Right atrium auricular region (tissue), 2 donors: Measurements from ENCODE around the gene LPCAT2. TPM values are rescaled to one million over a fixed set of nuclear protein-coding genes. Genes with fewer than 3 reads are reported as not detected.

Experiments used
- DNase-seq: peaks from one replicate; pipeline ENCODE4 v3.0.0-alpha.2; 2019; ENCODE audit warnings: low spot score
- H3K27ac ChIP-seq, 2 donors: fragments of 200-600 bp; sonication (generic); 1 replicate in 1 of 2; 2 replicates in 1 of 2; pipeline ENCODE4 v1.5.1; 2016 to 2019
- H3K27me3 ChIP-seq, 2 donors: fragments of 200-600 bp; sonication (generic); one replicate each; pipeline versions ENCODE4 v1.5.1 to v1.6.0; 2017 to 2019
- H3K36me3 ChIP-seq: fragments of 200-600 bp; sonication (generic); one replicate; pipeline ENCODE4 v1.5.1; 2016
- H3K4me1 ChIP-seq, 2 donors: fragments of 200-600 bp; sonication (generic); one replicate each; pipeline versions ENCODE4 v1.5.1 to v1.6.0; 2017 to 2019
- H3K4me3 ChIP-seq, 2 donors: fragments of 200-600 bp; sonication (generic); 1 replicate in 1 of 2; 2 replicates in 1 of 2; pipeline ENCODE4 v1.5.1; 2017 to 2019; ENCODE audit warnings: mild to moderate bottlenecking in 1 of 2, moderate library complexity in 1 of 2
- H3K9me3 ChIP-seq, 2 donors: fragments of 200-600 bp; sonication (generic); one replicate each; pipeline ENCODE4 v1.5.1; 2019
- CTCF ChIP-seq, 2 donors: fragments of 200-600 bp; sonication (generic); IDR thresholded peaks; one replicate each; pipeline ENCODE4 v1.5.1; 2019; ENCODE audit warnings: antibody characterized with exemption in 2 of 2
- total RNA-seq, 2 donors: library from RNA; depleted of rRNA; stranded (reverse); fragments of >200 nt; gene quantifications; one replicate each; pipeline ENCODE4 v1.1.0, GENCODE V29; 2016

The LPCAT2 gene
- total RNA-seq, 2 donors from 2014 or later: 5.0 to 9.9 TPM

- DNase-seq: no peak
- Histone ChIP-seq H3K4me3 (no peak overlapping the region), H3K36me3 (peaks cover 10% of the 10 kb centered on the region), H3K27ac (no peak overlapping the region), H3K9me3 (no peaks in the 10 kb centered on the region), H3K4me1 (no peaks in the 10 kb centered on the region), H3K27me3 (no peaks in the 10 kb centered on the region)
- no peak for TF ChIP-seq CTCF (IDR thresholded peaks at IDR 0.05)
Observed at GRCh38 chr16:55574811-55575210, 65.9 kb downstream of the LPCAT2 start.

DNA sequence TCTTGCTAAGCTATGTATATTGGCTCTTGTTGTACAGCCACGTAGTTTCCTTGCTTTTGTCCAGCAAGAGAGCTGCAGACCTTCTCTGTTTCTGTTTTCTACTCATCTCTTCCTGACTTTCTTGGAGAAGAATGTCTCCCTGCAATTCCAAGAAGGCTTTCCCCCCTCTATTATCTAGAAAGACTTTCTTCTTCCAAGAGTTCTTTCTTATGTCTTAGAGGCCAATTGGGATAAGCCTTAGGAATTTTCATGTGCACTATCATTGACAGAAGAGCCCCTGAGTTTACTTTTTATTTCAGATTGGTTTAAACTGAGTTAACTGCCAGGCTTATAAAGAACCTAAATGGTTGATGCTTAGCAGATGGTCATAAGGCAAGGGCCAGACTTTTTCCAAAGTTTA is 66.6 kb downstream of the LPCAT2 start:
- H3K9me3 ChIP-seq: no peaks in the 10 kb centered on the region
- H3K27ac ChIP-seq: no peak overlapping the region
- H3K4me1 ChIP-seq: no peaks in the 10 kb centered on the region
- DNase-seq: no peak
- H3K27me3 ChIP-seq: no peaks in the 10 kb centered on the region
- H3K36me3 ChIP-seq: peaks cover 10% of the 10 kb centered on the region
- H3K4me3 ChIP-seq: no peak overlapping the region
- no peak for TF ChIP-seq CTCF (IDR thresholded peaks at IDR 0.05)

- Histone ChIP-seq H3K4me1 (no peaks in the 10 kb centered on the region), H3K4me3 (no peak overlapping the region), H3K27me3 (no peaks in the 10 kb centered on the region), H3K36me3 (peaks cover 10% of the 10 kb centered on the region), H3K9me3 (no peaks in the 10 kb centered on the region), H3K27ac (no peak overlapping the region)
- no peak for TF ChIP-seq CTCF (IDR thresholded peaks at IDR 0.05)
- no peak for DNase-seq
Observed at GRCh38 chr16:55576384-55576783, 67.5 kb downstream of the LPCAT2 start.

DNA sequence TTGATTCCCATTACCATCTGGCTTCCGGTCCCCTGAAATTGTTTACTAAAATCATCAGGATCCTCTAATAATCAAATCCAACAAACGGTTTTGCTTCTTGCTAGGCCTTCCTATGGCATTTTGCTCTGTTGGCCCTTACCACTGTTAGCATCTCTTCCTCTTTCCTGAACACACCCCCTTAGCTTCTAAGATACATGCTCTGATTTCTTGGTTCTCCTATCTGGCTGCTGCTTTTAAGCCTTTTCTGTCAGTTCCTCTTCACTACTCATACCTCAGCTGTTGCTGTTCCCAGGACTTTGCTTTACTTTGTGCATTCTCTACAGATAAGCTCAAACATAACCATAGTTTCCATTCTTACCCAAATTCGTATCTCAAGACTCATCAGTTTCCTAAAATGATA is 69.0 kb downstream of the LPCAT2 start:
- H3K4me1 ChIP-seq: no peaks in the 10 kb centered on the region

GRCh38 chr16:55585631-55586030 is 76.8 kb downstream of the LPCAT2 start:
- no peak for TF ChIP-seq CTCF (IDR thresholded peaks at IDR 0.05)
- Histone ChIP-seq H3K4me3 (no peak overlapping the region), H3K9me3 (no peaks in the 10 kb centered on the region), H3K36me3 (no peaks in the 10 kb centered on the region), H3K4me1 (no peaks in the 10 kb centered on the region), H3K27me3 (no peaks in the 10 kb centered on the region), H3K27ac (no peak overlapping the region)
- no peak for DNase-seq

More for the DNA sequence above, 69.0 kb downstream of the LPCAT2 start:
- no peak overlapping the region for H3K27ac ChIP-seq
- no peaks in the 10 kb centered on the region for H3K27me3 ChIP-seq
- TF ChIP-seq CTCF (IDR thresholded peaks at IDR 0.05): no peak
- DNase-seq: no peak
- H3K36me3 ChIP-seq: peaks cover 10% of the 10 kb centered on the region
- no peak overlapping the region for H3K4me3 ChIP-seq
- no peaks in the 10 kb centered on the region for H3K9me3 ChIP-seq

GRCh38 chr16:55588799-55589198 is 79.9 kb downstream of the LPCAT2 start:
- Histone ChIP-seq H3K27ac (no peak overlapping the region), H3K27me3 (no peaks in the 10 kb centered on the region), H3K4me1 (no peaks in the 10 kb centered on the region), H3K4me3 (no peak overlapping the region), H3K36me3 (no peaks in the 10 kb centered on the region), H3K9me3 (no peaks in the 10 kb centered on the region)
- DNase-seq: no peak
- no peak for TF ChIP-seq CTCF (IDR thresholded peaks at IDR 0.05)
